WTC11 (cell line): Measurements from ENCODE around the gene CDH3. TPM values are rescaled to one million over a fixed set of nuclear protein-coding genes. Genes with fewer than 3 reads are reported as not detected.

Experiments
- ATAC-seq: fragments of 200-7000 bp; cut with Tn5 transposase; 2 replicates; pipeline ENCODE4 v1.10.0; 2021; ENCODE audit warnings: mild to moderate bottlenecking, moderate library complexity
- CTCF ChIA-PET: fragments of 300-600 bp; sonication (Branson Sonifier 250); formaldehyde crosslinking; loops from one replicate; lab custom pipeline; 2021; ENCODE audit warnings: antibody characterized with exemption; lab: Charles Lee
- POLR2A ChIA-PET: fragments of 350-600 bp; sonication (Branson Sonifier 250); formaldehyde crosslinking; loops from one replicate; lab custom pipeline; 2021; ENCODE audit warnings: antibody characterized with exemption; lab: Charles Lee
- DNase-seq: peaks from one replicate; pipeline ENCODE4 v3.0.0; 2021; ENCODE audit warnings: low spot score
- H3K27ac Mint-ChIP-seq: 2 replicates; pipeline ENCODE4 v1.8.0; 2021; ENCODE audit warnings: mixed read lengths
- H3K27me3 Mint-ChIP-seq: 2 replicates; pipeline ENCODE4 v1.8.0; 2021; ENCODE audit warnings: low read depth, mild to moderate bottlenecking, moderate library complexity, mixed read lengths
- H3K36me3 Mint-ChIP-seq: 2 replicates; pipeline ENCODE4 v1.8.0; 2021; ENCODE audit warnings: mixed read lengths
- H3K4me1 Mint-ChIP-seq: 2 replicates; pipeline ENCODE4 v1.8.0; 2022; ENCODE audit warnings: mixed read lengths
- H3K4me3 Mint-ChIP-seq: 2 replicates; pipeline ENCODE4 v1.8.0; 2021; ENCODE audit warnings: mild to moderate bottlenecking, moderate library complexity, mixed read lengths
- H3K9me3 Mint-ChIP-seq: 2 replicates; pipeline ENCODE4 v1.8.0; 2021; ENCODE audit warnings: mixed read lengths
- ATF1 ChIP-seq: sonication (generic); formaldehyde crosslinking; IDR thresholded peaks from 2 replicates; pipeline ENCODE4 v1.8.1; 2023; ENCODE audit warnings: mild to moderate bottlenecking, moderate library complexity, missing genetic modification reagents
- CDX4 ChIP-seq: fragments of 250-450 bp; sonication (Bioruptor Pico); IDR thresholded peaks from 2 replicates; pipeline ENCODE4 v1.9.0; 2021; ENCODE audit warnings: moderate library complexity, mild to moderate bottlenecking, inconsistent platforms, borderline replicate concordance
- E2F4 ChIP-seq: sonication (generic); formaldehyde crosslinking; IDR thresholded peaks from 2 replicates; pipeline ENCODE4 v1.8.1; 2022; ENCODE audit warnings: low read depth, mild to moderate bottlenecking, moderate library complexity, missing genetic modification reagents, borderline replicate concordance
- ETV6 ChIP-seq: sonication (generic); formaldehyde crosslinking; IDR thresholded peaks from 2 replicates; pipeline ENCODE4 v1.8.1; 2022; ENCODE audit warnings: mild to moderate bottlenecking, missing genetic modification reagents
- FOXP4 ChIP-seq: sonication (generic); formaldehyde crosslinking; IDR thresholded peaks from 2 replicates; pipeline ENCODE4 v1.8.0; 2022; ENCODE audit warnings: mild to moderate bottlenecking, missing genetic modification reagents
- SOX15 ChIP-seq: fragments of 250-450 bp; sonication (Bioruptor Pico); IDR thresholded peaks from 2 replicates; pipeline ENCODE4 v1.9.0; 2021; ENCODE audit warnings: mild to moderate bottlenecking
- SP1 ChIP-seq: sonication (generic); formaldehyde crosslinking; conservative IDR thresholded peaks from 2 replicates; pipeline ENCODE4 v1.8.1; 2022; ENCODE audit warnings: missing genetic modification reagents
- TEAD4 ChIP-seq: sonication (generic); formaldehyde crosslinking; IDR thresholded peaks from 2 replicates; pipeline ENCODE4 v1.8.0; 2022; ENCODE audit warnings: mild to moderate bottlenecking, missing genetic modification reagents
- TP53 ChIP-seq: sonication (generic); formaldehyde crosslinking; IDR thresholded peaks from 2 replicates; pipeline ENCODE4 v1.8.1; 2023; ENCODE audit warnings: mild to moderate bottlenecking, missing genetic modification reagents
- ZNF317 ChIP-seq: sonication (generic); formaldehyde crosslinking; IDR thresholded peaks from 2 replicates; pipeline ENCODE4 v1.8.1; 2023; ENCODE audit warnings: low read depth, mild to moderate bottlenecking, moderate library complexity, missing genetic modification reagents, borderline replicate concordance
- ZNF416 ChIP-seq: fragments of 250-450 bp; sonication (Bioruptor Pico); IDR thresholded peaks from 2 replicates; pipeline ENCODE4 v1.9.0; 2021; ENCODE audit warnings: mild to moderate bottlenecking, inconsistent platforms
- ZNF671 ChIP-seq: fragments of 250-450 bp; sonication (Bioruptor Pico); IDR thresholded peaks from 2 replicates; pipeline ENCODE4 v1.8.0; 2021; ENCODE audit warnings: mild to moderate bottlenecking
- total RNA-seq: library from RNA; stranded (reverse); gene quantifications from 3 replicates; pipeline ENCODE4 v1.2.3, GENCODE V29; 2021
- TF ChIP-seq, protein P1 (sequence below): sonication (generic); formaldehyde crosslinking; IDR thresholded peaks from 2 replicates; pipeline ENCODE4 v1.8.1; 2022; ENCODE audit warnings: low read depth, missing genetic modification reagents, borderline replicate concordance
- TF ChIP-seq, protein P2 (sequence below): sonication (generic); formaldehyde crosslinking; IDR thresholded peaks from 2 replicates; pipeline ENCODE4 v1.8.0; 2023; ENCODE audit warnings: missing genetic modification reagents
- TF ChIP-seq, protein P3 (sequence below): sonication (generic); formaldehyde crosslinking; IDR thresholded peaks from 2 replicates; pipeline ENCODE4 v1.8.0; 2023; ENCODE audit warnings: missing genetic modification reagents, mild to moderate bottlenecking, borderline replicate concordance
- TF ChIP-seq, protein P4 (sequence below): sonication (generic); formaldehyde crosslinking; IDR thresholded peaks from 2 replicates; pipeline ENCODE4 v1.8.1; 2023; ENCODE audit warnings: mild to moderate bottlenecking, missing genetic modification reagents, borderline replicate concordance

Gene CDH3
- total RNA-seq, 1 experiment from 2014 or later, result 128 TPM

GRCh38 chr16:68645494-68646388, 631 bp downstream of the CDH3 start (continued):
- TF ChIP-seq, protein P1, sequence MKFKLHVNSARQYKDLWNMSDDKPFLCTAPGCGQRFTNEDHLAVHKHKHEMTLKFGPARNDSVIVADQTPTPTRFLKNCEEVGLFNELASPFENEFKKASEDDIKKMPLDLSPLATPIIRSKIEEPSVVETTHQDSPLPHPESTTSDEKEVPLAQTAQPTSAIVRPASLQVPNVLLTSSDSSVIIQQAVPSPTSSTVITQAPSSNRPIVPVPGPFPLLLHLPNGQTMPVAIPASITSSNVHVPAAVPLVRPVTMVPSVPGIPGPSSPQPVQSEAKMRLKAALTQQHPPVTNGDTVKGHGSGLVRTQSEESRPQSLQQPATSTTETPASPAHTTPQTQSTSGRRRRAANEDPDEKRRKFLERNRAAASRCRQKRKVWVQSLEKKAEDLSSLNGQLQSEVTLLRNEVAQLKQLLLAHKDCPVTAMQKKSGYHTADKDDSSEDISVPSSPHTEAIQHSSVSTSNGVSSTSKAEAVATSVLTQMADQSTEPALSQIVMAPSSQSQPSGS (CRISPR knock-in tag), result no peak
- TF ChIP-seq ZNF317 (CRISPR knock-in tag) (peak; percentile 17; the same call in 1 of the 2 replicates), SOX15 (no peak)

DNA sequence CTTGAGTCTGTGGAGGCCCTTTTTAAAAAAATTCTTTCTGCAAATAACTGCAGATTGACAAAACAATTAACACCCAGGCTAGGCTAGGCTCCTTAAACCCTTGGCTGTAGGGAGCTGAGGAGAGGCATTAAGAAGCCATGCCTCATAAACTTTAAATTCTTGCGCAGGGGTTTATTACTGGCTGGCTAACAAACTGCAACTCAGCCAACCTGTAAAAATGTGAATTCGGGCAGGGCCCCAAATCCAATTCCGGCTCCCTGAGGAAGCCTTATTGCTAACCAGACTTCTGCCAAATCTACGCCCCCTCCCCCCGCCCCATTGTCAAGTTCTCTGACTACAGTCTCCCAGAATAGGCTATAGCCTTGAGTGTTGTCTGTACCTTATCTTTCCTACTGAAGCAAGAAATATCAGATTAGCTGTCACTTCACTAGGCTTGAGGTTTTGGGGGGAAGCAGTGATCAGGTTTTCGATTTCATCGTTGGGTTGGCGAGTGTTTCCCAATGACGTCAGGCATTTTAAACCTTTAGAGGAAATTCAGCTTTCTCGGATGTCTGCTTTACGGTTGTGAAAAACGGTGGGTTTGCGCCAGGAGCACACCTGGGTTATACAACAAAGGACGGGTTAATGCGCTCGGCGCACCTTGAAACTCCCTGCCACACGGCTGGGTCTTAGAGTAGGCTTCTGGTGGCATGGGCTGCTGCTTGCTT, 2.0 kb downstream of the CDH3 start:
- ChIA-PET CTCF (interaction anchor here (5.6 kb wide), 1 partner anchor 57 kb away, joined by 61 read pairs; no protein-coding TSS in a partner anchor), POLR2A (no interaction called here)
- no peak for DNase-seq
- peaks cover 9% of the 10 kb centered on the region for H3K36me3 Mint-ChIP-seq
- peaks cover 17% of the 10 kb centered on the region for H3K27me3 Mint-ChIP-seq
- no peak for TF ChIP-seq TP53 (CRISPR knock-in tag)
- no peak for TF ChIP-seq ETV6
- TF ChIP-seq, protein P2, sequence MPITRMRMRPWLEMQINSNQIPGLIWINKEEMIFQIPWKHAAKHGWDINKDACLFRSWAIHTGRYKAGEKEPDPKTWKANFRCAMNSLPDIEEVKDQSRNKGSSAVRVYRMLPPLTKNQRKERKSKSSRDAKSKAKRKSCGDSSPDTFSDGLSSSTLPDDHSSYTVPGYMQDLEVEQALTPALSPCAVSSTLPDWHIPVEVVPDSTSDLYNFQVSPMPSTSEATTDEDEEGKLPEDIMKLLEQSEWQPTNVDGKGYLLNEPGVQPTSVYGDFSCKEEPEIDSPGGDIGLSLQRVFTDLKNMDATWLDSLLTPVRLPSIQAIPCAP (CRISPR knock-in tag), result no peak
- no peak for TF ChIP-seq SP1 (CRISPR knock-in tag)
- no peak for TF ChIP-seq ATF1
- no peak for TF ChIP-seq ZNF416 (CRISPR knock-in tag)
- TF ChIP-seq, protein P3, sequence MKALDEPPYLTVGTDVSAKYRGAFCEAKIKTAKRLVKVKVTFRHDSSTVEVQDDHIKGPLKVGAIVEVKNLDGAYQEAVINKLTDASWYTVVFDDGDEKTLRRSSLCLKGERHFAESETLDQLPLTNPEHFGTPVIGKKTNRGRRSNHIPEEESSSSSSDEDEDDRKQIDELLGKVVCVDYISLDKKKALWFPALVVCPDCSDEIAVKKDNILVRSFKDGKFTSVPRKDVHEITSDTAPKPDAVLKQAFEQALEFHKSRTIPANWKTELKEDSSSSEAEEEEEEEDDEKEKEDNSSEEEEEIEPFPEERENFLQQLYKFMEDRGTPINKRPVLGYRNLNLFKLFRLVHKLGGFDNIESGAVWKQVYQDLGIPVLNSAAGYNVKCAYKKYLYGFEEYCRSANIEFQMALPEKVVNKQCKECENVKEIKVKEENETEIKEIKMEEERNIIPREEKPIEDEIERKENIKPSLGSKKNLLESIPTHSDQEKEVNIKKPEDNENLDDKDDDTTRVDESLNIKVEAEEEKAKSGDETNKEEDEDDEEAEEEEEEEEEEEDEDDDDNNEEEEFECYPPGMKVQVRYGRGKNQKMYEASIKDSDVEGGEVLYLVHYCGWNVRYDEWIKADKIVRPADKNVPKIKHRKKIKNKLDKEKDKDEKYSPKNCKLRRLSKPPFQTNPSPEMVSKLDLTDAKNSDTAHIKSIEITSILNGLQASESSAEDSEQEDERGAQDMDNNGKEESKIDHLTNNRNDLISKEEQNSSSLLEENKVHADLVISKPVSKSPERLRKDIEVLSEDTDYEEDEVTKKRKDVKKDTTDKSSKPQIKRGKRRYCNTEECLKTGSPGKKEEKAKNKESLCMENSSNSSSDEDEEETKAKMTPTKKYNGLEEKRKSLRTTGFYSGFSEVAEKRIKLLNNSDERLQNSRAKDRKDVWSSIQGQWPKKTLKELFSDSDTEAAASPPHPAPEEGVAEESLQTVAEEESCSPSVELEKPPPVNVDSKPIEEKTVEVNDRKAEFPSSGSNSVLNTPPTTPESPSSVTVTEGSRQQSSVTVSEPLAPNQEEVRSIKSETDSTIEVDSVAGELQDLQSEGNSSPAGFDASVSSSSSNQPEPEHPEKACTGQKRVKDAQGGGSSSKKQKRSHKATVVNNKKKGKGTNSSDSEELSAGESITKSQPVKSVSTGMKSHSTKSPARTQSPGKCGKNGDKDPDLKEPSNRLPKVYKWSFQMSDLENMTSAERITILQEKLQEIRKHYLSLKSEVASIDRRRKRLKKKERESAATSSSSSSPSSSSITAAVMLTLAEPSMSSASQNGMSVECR (CRISPR knock-in tag), result no peak
- H3K4me1 Mint-ChIP-seq, result peaks cover 38% of the 10 kb centered on the region
- H3K4me3 Mint-ChIP-seq, result peak overlapping the region; percentile 89
- no peaks in the 10 kb centered on the region for H3K9me3 Mint-ChIP-seq
- H3K27ac Mint-ChIP-seq, result no peak overlapping the region
- ATAC-seq, result no peak

DNA sequence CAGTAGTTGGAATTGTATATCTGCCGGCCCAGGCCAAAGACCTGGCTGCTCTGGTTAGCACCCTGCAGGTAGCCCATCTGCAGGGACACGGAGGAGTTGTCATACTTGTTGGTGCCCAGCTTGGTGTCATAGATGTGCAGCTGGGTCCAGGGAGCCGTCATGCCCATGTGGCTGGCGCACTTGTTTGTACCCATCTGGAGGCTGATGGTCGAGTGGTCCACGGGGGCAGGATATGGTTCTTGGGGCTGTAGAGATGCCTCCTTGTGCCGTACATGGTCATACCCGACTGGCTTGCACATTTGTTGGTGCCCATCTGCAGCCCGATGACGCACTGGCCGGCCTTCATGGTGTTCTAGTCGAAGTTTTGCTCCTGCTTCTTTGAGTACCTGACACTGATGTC, 6.0 kb downstream of the CDH3 start:
- H3K36me3 Mint-ChIP-seq, result peaks cover 17% of the 10 kb centered on the region
- ATAC-seq (no peak), DNase-seq (no peak)
- peaks cover 32% of the 10 kb centered on the region for H3K4me1 Mint-ChIP-seq
- ChIA-PET POLR2A (interaction anchor here (0.7 kb wide), 1 partner anchor 121 kb away, joined by 4 read pairs; no protein-coding TSS in a partner anchor), CTCF (no interaction called here)
- no peak overlapping the region for H3K27ac Mint-ChIP-seq
- no peaks in the 10 kb centered on the region for H3K9me3 Mint-ChIP-seq
- H3K4me3 Mint-ChIP-seq, result no peak overlapping the region
- TF ChIP-seq TEAD4 (CRISPR knock-in tag) (no peak), CDX4 (CRISPR knock-in tag) (no peak), TP53 (CRISPR knock-in tag) (no peak), FOXP4 (CRISPR knock-in tag) (no peak), ZNF671 (no peak), E2F4 (no peak)
- TF ChIP-seq, protein P4, sequence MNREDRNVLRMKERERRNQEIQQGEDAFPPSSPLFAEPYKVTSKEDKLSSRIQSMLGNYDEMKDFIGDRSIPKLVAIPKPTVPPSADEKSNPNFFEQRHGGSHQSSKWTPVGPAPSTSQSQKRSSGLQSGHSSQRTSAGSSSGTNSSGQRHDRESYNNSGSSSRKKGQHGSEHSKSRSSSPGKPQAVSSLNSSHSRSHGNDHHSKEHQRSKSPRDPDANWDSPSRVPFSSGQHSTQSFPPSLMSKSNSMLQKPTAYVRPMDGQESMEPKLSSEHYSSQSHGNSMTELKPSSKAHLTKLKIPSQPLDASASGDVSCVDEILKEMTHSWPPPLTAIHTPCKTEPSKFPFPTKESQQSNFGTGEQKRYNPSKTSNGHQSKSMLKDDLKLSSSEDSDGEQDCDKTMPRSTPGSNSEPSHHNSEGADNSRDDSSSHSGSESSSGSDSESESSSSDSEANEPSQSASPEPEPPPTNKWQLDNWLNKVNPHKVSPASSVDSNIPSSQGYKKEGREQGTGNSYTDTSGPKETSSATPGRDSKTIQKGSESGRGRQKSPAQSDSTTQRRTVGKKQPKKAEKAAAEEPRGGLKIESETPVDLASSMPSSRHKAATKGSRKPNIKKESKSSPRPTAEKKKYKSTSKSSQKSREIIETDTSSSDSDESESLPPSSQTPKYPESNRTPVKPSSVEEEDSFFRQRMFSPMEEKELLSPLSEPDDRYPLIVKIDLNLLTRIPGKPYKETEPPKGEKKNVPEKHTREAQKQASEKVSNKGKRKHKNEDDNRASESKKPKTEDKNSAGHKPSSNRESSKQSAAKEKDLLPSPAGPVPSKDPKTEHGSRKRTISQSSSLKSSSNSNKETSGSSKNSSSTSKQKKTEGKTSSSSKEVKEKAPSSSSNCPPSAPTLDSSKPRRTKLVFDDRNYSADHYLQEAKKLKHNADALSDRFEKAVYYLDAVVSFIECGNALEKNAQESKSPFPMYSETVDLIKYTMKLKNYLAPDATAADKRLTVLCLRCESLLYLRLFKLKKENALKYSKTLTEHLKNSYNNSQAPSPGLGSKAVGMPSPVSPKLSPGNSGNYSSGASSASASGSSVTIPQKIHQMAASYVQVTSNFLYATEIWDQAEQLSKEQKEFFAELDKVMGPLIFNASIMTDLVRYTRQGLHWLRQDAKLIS, result no peak
- H3K27me3 Mint-ChIP-seq, result no peaks in the 10 kb centered on the region
